C4-2B (cell line): ENCODE results near the gene PNMA6E.

Experiments used
- CTCF ChIP-seq: fragments of 450-650 bp; conservative IDR thresholded peaks from 2 replicates; pipeline ENCODE4 v1.5.1; 2017; ENCODE audit warnings: mild to moderate bottlenecking
- ZFX ChIP-seq: fragments of 450-650 bp; IDR thresholded peaks from 2 replicates; pipeline ENCODE4 v1.6.1; 2017

- TF ChIP-seq CTCF (no peak), ZFX (no peak)
Observed at GRCh38 chrX:153372949-153373348, 28.2 kb downstream of the PNMA6E start.
